Astrocyte of the spinal cord (primary cell): ENCODE data around the gene ABHD14A.
A peak's percentile ranks its signal among the peaks of the same experiment; 100 is the strongest.

ENCODE experiments used
- DNase-seq: peaks from one replicate; pipeline ENCODE4 v3.0.0; 2011; ENCODE audit warnings: low read depth, low spot score
- H3K4me3 ChIP-seq: 2 replicates; pipeline ENCODE4 v1.5.1; 2011; ENCODE audit warnings: low read depth, mild to moderate bottlenecking, low read length, moderate library complexity
- CTCF ChIP-seq: IDR thresholded peaks from 2 replicates; pipeline ENCODE4 v1.5.1; 2012; ENCODE audit warnings: low read depth, mild to moderate bottlenecking, low read length, inconsistent platforms
- in situ Hi-C: cut with HindIII; loops from 2 replicates; pipeline ENCODE4 v1.10.0; 2017; ENCODE audit warnings: low sequenced_read_pairs

The ABHD14A gene

GRCh38 chr3:52014613-52015012 is 39.7 kb downstream of the ABHD14A start:
- peak; percentile 44 for TF ChIP-seq CTCF
- H3K4me3 ChIP-seq = no peak overlapping the region
- DNase-seq = no peak
- in situ Hi-C loops = no loop called here

- H3K4me3 ChIP-seq = no peak overlapping the region
- TF ChIP-seq CTCF = no peak
- DNase-seq = no peak
- in situ Hi-C loops = no loop called here
Measured at GRCh38 chr3:52015438-52016228, 40.8 kb downstream of the ABHD14A start.

- no peak for DNase-seq
- in situ Hi-C loops = no loop called here
- TF ChIP-seq CTCF = no peak
- no peak overlapping the region for H3K4me3 ChIP-seq
Measured at GRCh38 chr3:52017586-52017985, 42.7 kb downstream of the ABHD14A start.

GRCh38 chr3:52018319-52019000 is 43.6 kb downstream of the ABHD14A start:
- no peak overlapping the region for H3K4me3 ChIP-seq
- no peak for TF ChIP-seq CTCF
- DNase-seq = no peak
- in situ Hi-C loops = no loop called here

GRCh38 chr3:52019352-52020080 is 44.7 kb downstream of the ABHD14A start:
- no peak for TF ChIP-seq CTCF
- in situ Hi-C loops = no loop called here
- no peak overlapping the region for H3K4me3 ChIP-seq
- no peak for DNase-seq

- H3K4me3 ChIP-seq = no peak overlapping the region
- in situ Hi-C loops = no loop called here
- DNase-seq = no peak
- TF ChIP-seq CTCF = no peak
Measured at GRCh38 chr3:52020796-52021195, 45.9 kb downstream of the ABHD14A start.
